GM19467 (cell line): ENCODE data around the gene ZCWPW2.
A peak's percentile ranks its signal among the peaks of the same experiment; 100 is the strongest.

Experiments used
- ATAC-seq: cut with Tn5 transposase; IDR thresholded peaks from one replicate; pipeline ENCODE4 v1.9.1; 2021; ENCODE audit warnings: mild to moderate bottlenecking, moderate library complexity; ENCODE audit not compliant: unreplicated experiment

The ZCWPW2 gene, protein sequence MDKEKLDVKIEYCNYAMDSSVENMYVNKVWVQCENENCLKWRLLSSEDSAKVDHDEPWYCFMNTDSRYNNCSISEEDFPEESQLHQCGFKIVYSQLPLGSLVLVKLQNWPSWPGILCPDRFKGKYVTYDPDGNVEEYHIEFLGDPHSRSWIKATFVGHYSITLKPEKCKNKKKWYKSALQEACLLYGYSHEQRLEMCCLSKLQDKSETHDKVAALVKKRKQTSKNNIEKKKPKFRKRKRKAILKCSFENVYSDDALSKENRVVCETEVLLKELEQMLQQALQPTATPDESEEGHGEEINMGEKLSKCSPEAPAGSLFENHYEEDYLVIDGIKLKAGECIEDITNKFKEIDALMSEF

DNA sequence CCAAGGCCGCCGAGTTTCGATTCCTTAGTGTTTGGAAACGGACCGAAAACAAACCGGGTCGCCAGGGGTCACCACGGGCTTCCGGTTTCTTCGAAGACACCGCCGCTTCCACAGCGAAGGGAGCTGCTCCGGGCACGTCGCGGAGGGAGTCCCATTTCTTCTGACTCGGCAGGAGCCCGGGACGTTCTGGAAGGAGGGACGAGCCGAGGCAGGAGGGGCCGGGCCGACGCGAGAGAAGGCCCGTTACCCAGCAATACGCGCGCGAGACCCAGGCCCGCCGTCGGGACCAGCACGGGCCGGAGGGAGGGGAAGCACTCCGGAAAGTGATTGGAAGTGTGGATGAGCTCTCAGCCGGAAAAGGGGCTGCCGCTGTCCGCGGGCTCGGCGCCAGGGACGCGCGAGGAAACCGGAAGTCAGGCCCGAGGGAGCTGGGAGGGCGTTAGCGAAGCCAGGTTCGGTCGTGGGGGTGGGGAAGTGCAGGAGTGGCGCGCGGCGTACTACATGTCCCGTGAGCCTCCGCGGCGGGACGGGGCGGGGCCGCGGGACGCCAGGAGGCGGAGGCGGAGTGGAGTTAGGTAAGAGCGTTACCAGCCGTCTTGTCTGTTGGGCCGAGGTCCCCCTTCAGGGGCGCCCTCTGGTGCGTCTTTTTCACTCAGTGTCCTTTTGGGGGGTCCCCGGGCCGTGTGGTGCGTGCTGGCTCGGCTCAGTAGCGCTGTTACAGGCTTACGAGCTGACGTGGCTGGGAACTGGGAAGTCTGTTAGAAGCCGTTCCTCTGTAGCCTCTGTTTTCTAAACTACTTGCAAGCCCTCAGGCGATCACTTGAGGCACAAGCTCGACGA is at the start of gene ZCWPW2, which contains the start of gene AZI2:
Gene ZCWPW2 (plus strand): TSS at position 93 of the 840 bp plus-strand sequence. CDS start 64,348 bp downstream, outside the sequence.
Gene AZI2 (minus strand): TSS at position 196 of the 840 bp plus-strand sequence. CDS start 8,207 bp downstream, outside the sequence.
- peak; percentile 94 for ATAC-seq

DNA sequence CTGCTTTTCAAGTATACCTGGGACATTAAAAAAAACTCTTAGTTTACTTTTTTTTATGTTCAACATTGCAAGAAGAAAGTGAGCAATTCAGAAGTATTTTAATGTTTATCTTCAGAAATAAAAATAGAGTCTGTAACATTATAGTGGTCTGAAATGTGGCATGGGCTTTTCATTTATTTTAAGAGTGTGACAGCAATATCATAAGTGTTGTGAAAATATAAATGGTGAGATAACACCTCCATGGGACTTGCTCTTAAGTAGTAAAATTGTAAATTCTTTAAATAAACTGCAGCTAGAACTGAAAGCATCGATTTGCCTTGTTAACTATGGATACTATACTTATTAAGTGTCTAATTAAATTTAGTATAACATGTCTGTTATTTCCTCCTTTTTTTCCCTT is 48.8 kb upstream of the ZCWPW2 start:
- ATAC-seq, result no peak

DNA sequence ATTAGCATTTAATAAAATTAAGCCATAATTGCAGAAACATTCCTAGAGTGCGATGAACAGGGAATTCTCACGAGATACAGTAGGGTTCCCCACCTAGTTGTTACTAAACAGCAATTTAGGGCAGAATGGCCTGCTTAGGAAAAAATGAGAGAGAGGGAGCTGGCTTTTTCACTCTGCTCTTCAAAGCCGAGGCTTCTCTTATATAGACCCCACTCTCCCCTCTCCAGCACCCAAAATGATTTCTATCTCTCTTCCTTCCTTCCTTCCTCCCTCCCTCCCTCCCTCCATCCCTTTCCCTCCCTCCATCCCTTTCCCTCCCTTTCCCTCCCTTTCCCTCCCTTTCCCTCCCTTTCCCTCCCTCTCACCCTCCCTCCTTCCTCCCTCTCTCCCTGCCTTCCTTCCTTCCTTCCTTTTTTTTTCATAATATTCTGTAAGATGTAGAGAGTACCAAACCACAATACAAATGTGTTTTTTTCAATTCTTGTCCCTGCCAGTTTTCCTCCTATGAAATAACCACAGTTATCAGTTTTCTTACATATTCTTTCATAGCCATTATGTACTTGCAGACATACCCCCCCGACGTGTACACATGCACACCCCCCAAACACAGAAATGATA is 48.1 kb upstream of the ZCWPW2 start:
- no peak for ATAC-seq

- ATAC-seq, result no peak
Measured at GRCh38 chr3:28301688-28302087, 46.8 kb upstream of the ZCWPW2 start.

GRCh38 chr3:28308196-28308595 is 40.3 kb upstream of the ZCWPW2 start:
- no peak for ATAC-seq

DNA sequence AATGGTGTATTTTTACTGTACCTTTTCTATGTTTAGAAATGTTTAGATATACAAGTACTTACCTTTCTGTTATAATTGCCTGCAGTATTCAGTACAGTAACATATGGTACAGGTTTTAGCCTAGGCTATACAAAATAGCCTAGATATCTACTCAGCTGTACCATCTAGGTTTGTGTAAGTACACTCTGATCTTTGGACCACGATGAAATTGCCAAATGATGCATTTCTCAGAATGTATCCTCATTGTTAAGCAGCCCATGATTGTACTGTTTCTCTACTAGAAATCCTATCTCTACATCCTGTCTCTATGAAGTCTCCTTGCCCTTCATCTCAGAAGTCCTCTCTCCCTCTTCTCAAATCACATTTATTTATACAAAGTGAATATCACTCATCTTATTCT is 32.8 kb upstream of the ZCWPW2 start:
- no peak for ATAC-seq

DNA sequence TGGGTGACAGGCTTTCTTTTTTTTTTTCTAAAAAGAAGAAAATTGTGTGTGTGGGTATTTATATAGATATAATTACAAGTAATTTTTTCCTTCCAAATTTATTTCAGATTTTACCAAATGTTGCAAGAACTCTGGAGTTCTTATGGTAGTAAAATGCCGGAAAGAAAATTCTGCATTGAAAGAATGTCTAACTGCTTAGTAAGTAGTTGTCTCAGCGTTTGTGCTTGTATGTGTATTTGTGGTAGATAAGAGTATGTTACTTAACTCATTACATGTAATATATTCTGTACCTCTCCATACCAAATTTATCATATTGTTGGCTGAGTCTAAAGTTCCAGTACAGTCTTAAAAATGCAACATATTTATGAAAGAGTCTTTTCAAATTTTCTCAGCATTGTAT is 32.3 kb upstream of the ZCWPW2 start:
- ATAC-seq, result no peak

GRCh38 chr3:28317438-28318022 is 31.0 kb upstream of the ZCWPW2 start:
- ATAC-seq, result peak; percentile 70

DNA sequence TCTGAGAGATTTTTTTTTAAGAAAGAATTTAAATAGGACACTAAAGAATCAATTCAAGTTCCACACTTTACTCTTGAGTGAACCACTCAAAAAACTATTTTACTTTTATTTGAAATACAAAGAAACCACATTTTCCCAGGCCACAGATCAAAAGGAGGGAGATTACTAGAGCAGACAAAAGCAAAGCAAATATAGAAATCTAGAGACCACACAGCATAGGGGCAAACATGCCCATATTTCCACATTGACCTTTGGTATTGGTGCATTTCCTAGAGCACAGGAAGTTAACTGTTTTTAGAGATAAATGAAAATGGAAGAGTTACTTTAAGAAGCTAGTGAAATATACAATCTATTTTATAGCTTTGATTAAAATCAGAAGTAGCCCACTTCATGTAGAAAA is 27.5 kb upstream of the ZCWPW2 start:
- no peak for ATAC-seq

GRCh38 chr3:28322464-28322863 is 26.1 kb upstream of the ZCWPW2 start:
- no peak for ATAC-seq

DNA sequence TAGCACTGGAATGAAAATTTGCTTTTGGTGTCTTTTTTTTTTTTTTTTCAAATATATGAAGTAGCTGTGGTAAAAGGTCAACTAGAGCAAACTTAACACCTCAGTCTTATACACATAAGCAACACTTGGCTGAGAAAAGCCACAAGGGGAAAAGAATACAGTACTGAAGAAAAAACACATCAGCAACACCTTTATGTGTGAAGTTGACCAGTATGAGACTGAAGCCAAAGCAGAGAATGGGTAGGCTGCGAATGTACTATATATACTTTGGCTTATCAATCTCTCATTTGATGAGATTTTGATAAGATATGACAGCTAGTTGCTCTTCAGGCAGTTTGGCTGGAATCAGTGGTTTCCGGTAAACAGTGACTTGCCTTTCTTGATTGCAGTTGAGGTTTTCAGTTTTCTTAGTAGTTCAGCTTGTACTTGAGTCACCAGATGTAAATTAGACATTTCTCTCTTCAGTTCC is 22.0 kb upstream of the ZCWPW2 start:
- peak; percentile 73 for ATAC-seq

GRCh38 chr3:28328188-28329151 is 20.1 kb upstream of the ZCWPW2 start:
- no peak for ATAC-seq

- ATAC-seq, result no peak
Measured at GRCh38 chr3:28334552-28334951, 14.0 kb upstream of the ZCWPW2 start.

DNA sequence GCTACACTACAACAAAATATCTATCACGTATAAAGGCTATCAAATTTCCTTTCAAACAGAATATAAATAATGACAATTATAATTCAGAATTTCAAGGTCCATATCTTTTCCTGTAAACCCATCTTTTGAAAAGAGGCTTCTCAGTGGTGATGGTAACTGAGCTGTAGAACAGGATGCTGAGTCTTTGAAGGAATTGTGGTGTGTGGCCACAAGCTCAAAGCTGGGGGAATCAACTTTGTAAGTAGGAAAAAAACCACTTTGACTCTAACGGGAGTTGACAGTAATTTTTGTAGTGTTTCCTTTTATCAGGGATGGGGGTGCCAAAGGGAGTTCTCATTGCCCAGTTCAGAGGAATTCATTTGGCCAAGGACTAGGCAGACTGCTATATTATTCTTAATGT is 13.3 kb upstream of the ZCWPW2 start:
- no peak for ATAC-seq

GRCh38 chr3:28337230-28337629 is 11.3 kb upstream of the ZCWPW2 start:
- ATAC-seq, result no peak

GRCh38 chr3:28343144-28343543 is 5.4 kb upstream of the ZCWPW2 start:
- no peak for ATAC-seq

GRCh38 chr3:28345690-28346089 is 2.8 kb upstream of the ZCWPW2 start:
- ATAC-seq, result no peak

DNA sequence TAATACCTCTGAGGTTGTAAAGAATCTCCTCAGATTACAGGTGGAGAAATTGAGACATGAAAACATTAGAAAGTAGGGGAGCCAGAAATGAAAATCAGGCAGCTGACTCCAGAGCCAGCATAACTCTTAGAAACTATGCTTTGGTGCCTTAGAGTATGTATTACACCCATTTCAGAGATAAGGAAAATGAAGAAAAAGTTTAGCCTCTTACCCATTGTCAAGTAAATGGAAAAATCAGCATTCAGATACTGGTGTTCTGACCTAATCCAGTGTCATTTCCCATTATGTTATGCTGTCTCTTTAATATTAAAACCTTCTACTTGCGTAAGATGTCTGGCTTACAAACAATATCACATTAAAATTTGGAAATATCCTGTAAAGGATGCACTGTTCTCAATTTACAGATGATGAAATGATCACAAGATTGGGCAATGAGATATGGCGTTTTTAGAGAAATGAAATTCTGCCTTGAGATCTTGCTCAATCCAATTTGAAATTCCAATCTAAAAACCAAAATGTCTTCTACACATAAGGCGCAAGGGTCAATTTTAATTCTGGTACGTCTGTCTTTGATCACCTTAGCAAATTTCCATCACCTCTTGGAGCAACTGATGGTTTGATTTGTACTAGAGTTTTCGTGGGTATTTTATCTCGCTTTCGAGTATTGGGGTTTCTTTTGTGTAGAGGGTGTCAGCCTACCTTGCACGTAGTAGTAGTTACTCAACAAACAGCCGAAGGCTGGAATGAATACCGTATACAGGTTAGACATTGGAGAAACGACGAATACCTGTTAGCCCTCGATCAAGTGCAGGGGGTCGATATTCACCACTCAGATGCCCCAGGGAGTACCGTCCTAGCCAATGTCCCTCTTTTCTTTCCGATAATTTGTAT is 902 bp upstream of the ZCWPW2 start:
- no peak for ATAC-seq

GRCh38 chr3:28348265-28348628 is 274 bp upstream of the ZCWPW2 start:
- ATAC-seq, result no peak
